GM18517 (cell line): ENCODE measurements around the gene DDX49.

Experiments
- ATAC-seq: cut with Tn5 transposase; IDR thresholded peaks from one replicate; pipeline ENCODE4 v1.9.1; 2021; ENCODE audit warnings: mild to moderate bottlenecking, moderate library complexity; ENCODE audit not compliant: unreplicated experiment

DDX49 gene

DNA sequence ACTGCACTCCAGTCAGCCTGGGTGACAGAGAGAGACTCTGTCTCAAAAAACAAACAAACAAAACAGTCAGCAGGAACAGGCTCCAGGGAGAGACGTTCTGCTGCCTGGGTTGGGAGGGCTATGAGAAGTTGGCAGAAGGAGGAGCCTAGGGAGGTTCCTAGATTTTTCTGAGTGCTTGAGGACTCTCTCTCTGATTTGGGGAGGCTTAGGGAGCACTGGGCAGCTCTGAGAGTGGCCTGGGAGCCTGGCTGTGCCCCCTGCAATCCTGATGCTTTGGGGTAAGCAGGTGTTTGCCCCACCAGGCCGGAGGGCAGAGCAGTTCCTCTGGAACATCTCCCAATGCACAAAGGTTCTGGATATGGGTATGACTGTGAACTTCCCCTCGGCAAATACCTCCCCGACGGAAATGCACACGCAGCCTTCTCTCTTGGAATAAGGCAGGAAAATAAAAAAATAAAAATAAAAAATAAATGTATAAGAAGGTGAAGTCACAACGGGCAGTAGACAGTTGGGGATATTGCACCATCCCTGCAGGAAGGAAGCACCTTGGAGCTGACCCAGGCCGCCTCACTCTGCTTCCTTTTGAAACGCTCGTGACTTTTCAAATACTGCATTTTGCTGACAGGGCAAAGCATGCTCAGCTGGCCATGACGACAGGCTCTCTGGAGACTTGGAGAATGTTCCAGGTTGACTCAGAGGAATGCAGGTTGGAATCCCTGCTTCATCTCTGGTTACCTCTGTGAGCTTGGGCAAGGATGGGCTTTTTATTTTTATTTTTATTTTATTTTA is 48.0 kb downstream of the DDX49 start:
- no peak for ATAC-seq

GRCh38 chr19:18969931-18970659 is 50.6 kb downstream of the DDX49 start:
- ATAC-seq: no peak

- no peak for ATAC-seq
Measured at GRCh38 chr19:18972301-18972811, 52.8 kb downstream of the DDX49 start.

GRCh38 chr19:18972851-18973250 is 53.3 kb downstream of the DDX49 start:
- no peak for ATAC-seq

- ATAC-seq: no peak
Measured at GRCh38 chr19:18975011-18975410, 55.5 kb downstream of the DDX49 start.

DNA sequence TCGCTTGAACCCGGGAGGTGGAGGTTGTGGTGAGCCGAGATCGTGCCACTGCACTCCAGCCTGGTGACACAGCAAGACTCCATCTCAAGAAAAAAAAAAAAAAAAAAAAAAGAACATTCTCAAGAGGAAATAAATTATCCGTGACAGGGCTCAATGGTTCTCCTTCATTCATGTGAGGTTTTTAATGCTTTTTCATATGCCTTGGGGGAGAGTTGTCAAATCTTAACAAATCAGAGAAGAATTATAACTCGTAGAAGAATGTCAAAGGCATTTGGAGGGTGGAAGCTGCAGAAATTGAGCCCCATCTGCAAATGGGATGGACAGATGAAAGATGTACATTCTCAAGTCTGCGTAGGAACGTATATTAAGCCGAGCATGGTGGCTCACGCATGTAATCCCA is 56.4 kb downstream of the DDX49 start:
- ATAC-seq: no peak
